Neuron (in vitro differentiated cells): Measurements from ENCODE around the gene C15orf39.

Source experiments
- H2AFZ ChIP-seq: one replicate; pipeline ENCODE4 v1.6.1; 2013; ENCODE audit warnings: low read depth, mild to moderate bottlenecking, inconsistent platforms, low read length, moderate library complexity
- H3K27me3 ChIP-seq: one replicate; pipeline ENCODE4 v1.6.1; 2013; ENCODE audit warnings: low read length; ENCODE audit not compliant: insufficient read depth
- H3K36me3 ChIP-seq: one replicate; pipeline ENCODE4 v1.6.1; 2013; ENCODE audit warnings: low read length; ENCODE audit not compliant: insufficient read depth
- H3K4me1 ChIP-seq: one replicate; pipeline ENCODE4 v1.6.1; 2013; ENCODE audit warnings: low read length; ENCODE audit not compliant: insufficient read depth
- H3K4me3 ChIP-seq: 2 replicates; pipeline ENCODE4 v1.5.1; 2013; ENCODE audit warnings: mild to moderate bottlenecking, low read length, moderate library complexity
- H3K9me3 ChIP-seq: one replicate; pipeline ENCODE4 v1.6.1; 2013; ENCODE audit warnings: low read length

C15orf39 gene

GRCh38 chr15:75204340-75205063 is 2.8 kb downstream of the C15orf39 start:
- no peak overlapping the region for H2AFZ ChIP-seq
- H3K27me3 ChIP-seq: peaks cover 12% of the 10 kb centered on the region
- H3K36me3 ChIP-seq: peaks cover 26% of the 10 kb centered on the region
- no peaks in the 10 kb centered on the region for H3K9me3 ChIP-seq
- H3K4me1 ChIP-seq: peaks cover 18% of the 10 kb centered on the region
- H3K4me3 ChIP-seq: no peak overlapping the region

- Histone ChIP-seq H2AFZ (no peak overlapping the region), H3K27me3 (peaks cover 6% of the 10 kb centered on the region), H3K4me3 (no peak overlapping the region), H3K36me3 (peaks cover 31% of the 10 kb centered on the region), H3K4me1 (peaks cover 18% of the 10 kb centered on the region), H3K9me3 (no peaks in the 10 kb centered on the region)
Observed at GRCh38 chr15:75205064-75205395, 3.3 kb downstream of the C15orf39 start.

- no peaks in the 10 kb centered on the region for H3K27me3 ChIP-seq
- peaks cover 37% of the 10 kb centered on the region for H3K36me3 ChIP-seq
- H2AFZ ChIP-seq: no peak overlapping the region
- H3K4me3 ChIP-seq: no peak overlapping the region
- H3K9me3 ChIP-seq: no peaks in the 10 kb centered on the region
- H3K4me1 ChIP-seq: peaks cover 15% of the 10 kb centered on the region
Observed at GRCh38 chr15:75206006-75206405, 4.3 kb downstream of the C15orf39 start.

GRCh38 chr15:75206803-75207617 is 5.3 kb downstream of the C15orf39 start:
- Histone ChIP-seq H3K36me3 (peaks cover 46% of the 10 kb centered on the region), H2AFZ (no peak overlapping the region), H3K4me1 (peaks cover 10% of the 10 kb centered on the region), H3K4me3 (no peak overlapping the region), H3K27me3 (no peaks in the 10 kb centered on the region), H3K9me3 (no peaks in the 10 kb centered on the region)

- peaks cover 6% of the 10 kb centered on the region for H3K4me1 ChIP-seq
- no peaks in the 10 kb centered on the region for H3K27me3 ChIP-seq
- H3K36me3 ChIP-seq: peaks cover 50% of the 10 kb centered on the region
- no peaks in the 10 kb centered on the region for H3K9me3 ChIP-seq
- no peak overlapping the region for H3K4me3 ChIP-seq
- no peak overlapping the region for H2AFZ ChIP-seq
Observed at GRCh38 chr15:75207618-75208500, 6.2 kb downstream of the C15orf39 start.

- H2AFZ ChIP-seq: no peak overlapping the region
- peaks cover 50% of the 10 kb centered on the region for H3K36me3 ChIP-seq
Observed at GRCh38 chr15:75208501-75209288, 7.0 kb downstream of the C15orf39 start.

GRCh38 chr15:75209289-75209676 is 7.6 kb downstream of the C15orf39 start:
- H3K36me3 ChIP-seq: peaks cover 50% of the 10 kb centered on the region
- H2AFZ ChIP-seq: no peak overlapping the region
- H3K4me1 ChIP-seq: no peaks in the 10 kb centered on the region
- H3K9me3 ChIP-seq: no peaks in the 10 kb centered on the region
- H3K27me3 ChIP-seq: no peaks in the 10 kb centered on the region
- H3K4me3 ChIP-seq: no peak overlapping the region

More at GRCh38 chr15:75208501-75209288, 7.0 kb downstream of the C15orf39 start:
- H3K4me1 ChIP-seq: no peaks in the 10 kb centered on the region
- no peaks in the 10 kb centered on the region for H3K27me3 ChIP-seq
- no peak overlapping the region for H3K4me3 ChIP-seq
- H3K9me3 ChIP-seq: no peaks in the 10 kb centered on the region

- H3K4me3 ChIP-seq: no peak overlapping the region
- no peaks in the 10 kb centered on the region for H3K4me1 ChIP-seq
- no peaks in the 10 kb centered on the region for H3K9me3 ChIP-seq
- no peak overlapping the region for H2AFZ ChIP-seq
- H3K27me3 ChIP-seq: no peaks in the 10 kb centered on the region
- H3K36me3 ChIP-seq: peaks cover 49% of the 10 kb centered on the region
Observed at GRCh38 chr15:75210811-75211230, 9.1 kb downstream of the C15orf39 start.

- Histone ChIP-seq H2AFZ (no peak overlapping the region), H3K4me3 (no peak overlapping the region), H3K4me1 (no peaks in the 10 kb centered on the region), H3K27me3 (no peaks in the 10 kb centered on the region), H3K36me3 (peaks cover 46% of the 10 kb centered on the region), H3K9me3 (no peaks in the 10 kb centered on the region)
Observed at GRCh38 chr15:75211436-75212199, 9.9 kb downstream of the C15orf39 start.

- H3K27me3 ChIP-seq: no peaks in the 10 kb centered on the region
- no peak overlapping the region for H2AFZ ChIP-seq
- peaks cover 44% of the 10 kb centered on the region for H3K36me3 ChIP-seq
Observed at GRCh38 chr15:75212200-75212858, 10.6 kb downstream of the C15orf39 start.

GRCh38 chr15:75213212-75213767 is 11.6 kb downstream of the C15orf39 start:
- no peaks in the 10 kb centered on the region for H3K4me1 ChIP-seq
- H3K9me3 ChIP-seq: no peaks in the 10 kb centered on the region
- no peak overlapping the region for H2AFZ ChIP-seq
- no peak overlapping the region for H3K4me3 ChIP-seq
- peaks cover 35% of the 10 kb centered on the region for H3K36me3 ChIP-seq
- H3K27me3 ChIP-seq: no peaks in the 10 kb centered on the region

More at GRCh38 chr15:75212200-75212858, 10.6 kb downstream of the C15orf39 start:
- Histone ChIP-seq H3K4me3 (no peak overlapping the region), H3K9me3 (no peaks in the 10 kb centered on the region), H3K4me1 (no peaks in the 10 kb centered on the region)
